CD14-positive monocyte (primary cell): ENCODE results near the gene BARHL2. TPM values are rescaled to one million over a fixed set of nuclear protein-coding genes. Genes with fewer than 3 reads are reported as not detected.

Experiments used
- DNase-seq, 3 donors: peaks; one replicate each; pipeline ENCODE4 v3.0.0-alpha.2; 2011 to 2022
- H2AFZ ChIP-seq: 2 replicates; pipeline ENCODE4 v1.6.0; 2012; ENCODE audit warnings: mild to moderate bottlenecking, low read depth, low read length, inconsistent platforms; ENCODE audit not compliant: insufficient read depth, poor library complexity, severe bottlenecking
- H3K27ac ChIP-seq, 2 donors: 1 replicate in 1 of 2; 2 replicates in 1 of 2; pipeline ENCODE4 v1.5.1; 2012 to 2013; ENCODE audit warnings: low read length in 2 of 2, control low read depth in 1 of 2, inconsistent platforms in 1 of 2, low read depth in 1 of 2, mild to moderate bottlenecking in 1 of 2
- H3K27me3 ChIP-seq, 2 donors: one replicate each; pipeline versions ENCODE4 v1.6.0 to v1.6.1; 2011 to 2013; ENCODE audit warnings: low read length in 2 of 2; ENCODE audit not compliant: control insufficient read depth in 2 of 2, insufficient read depth in 2 of 2
- H3K36me3 ChIP-seq, 2 donors: replicated peaks in 1 of 2; 1 replicate in 1 of 2; 2 replicates in 1 of 2; pipeline versions ENCODE4 v1.5.1 to v1.6.1; 2012 to 2013; ENCODE audit warnings: low read length in 2 of 2, control low read depth in 1 of 2, inconsistent platforms in 1 of 2, mild to moderate bottlenecking in 1 of 2; ENCODE audit not compliant: insufficient read depth in 2 of 2, control insufficient read depth in 1 of 2
- H3K4me1 ChIP-seq, 2 donors: 1 replicate in 1 of 2; 2 replicates in 1 of 2; pipeline versions ENCODE4 v1.5.1 to v1.6.1; 2012 to 2013; ENCODE audit warnings: low read length in 2 of 2, control low read depth in 1 of 2, inconsistent platforms in 1 of 2, mild to moderate bottlenecking in 1 of 2, moderate library complexity in 1 of 2; ENCODE audit not compliant: insufficient read depth in 2 of 2, control insufficient read depth in 1 of 2
- H3K4me2 ChIP-seq: replicated peaks from 2 replicates; pipeline ENCODE3; 2012; ENCODE audit warnings: low read length, moderate library complexity, mild to moderate bottlenecking; ENCODE audit not compliant: poor library complexity, severe bottlenecking; ENCODE audit errors: extremely low read depth
- H3K4me3 ChIP-seq, 3 experiments: fragments of 200-600 bp in 1 of 3; sonication (generic) in 1 of 3; replicated peaks in 1 of 3; 1 replicate in 2 of 3; 2 replicates in 1 of 3; pipeline ENCODE4 v1.5.1; 2011 to 2013; ENCODE audit warnings: low read length in 3 of 3, mild to moderate bottlenecking in 3 of 3, control low read depth in 2 of 3, low read depth in 2 of 3, inconsistent platforms in 1 of 3, moderate library complexity in 1 of 3
- H3K79me2 ChIP-seq: 2 replicates; pipeline ENCODE4 v1.6.0; 2012; ENCODE audit warnings: mild to moderate bottlenecking, control low read depth, inconsistent platforms, low read length, moderate library complexity; ENCODE audit not compliant: insufficient read depth
- H3K9ac ChIP-seq: 2 replicates; pipeline ENCODE4 v1.6.0; 2017; ENCODE audit warnings: low read length, mild to moderate bottlenecking; ENCODE audit not compliant: insufficient read depth, poor library complexity, severe bottlenecking
- H3K9me3 ChIP-seq, 2 donors: replicated peaks in 1 of 2; 1 replicate in 1 of 2; 2 replicates in 1 of 2; pipeline versions ENCODE4 v1.5.1 to v1.6.1; 2012 to 2013; ENCODE audit warnings: low read length in 2 of 2, control low read depth in 1 of 2; ENCODE audit not compliant: control insufficient read depth in 1 of 2, insufficient read depth in 1 of 2
- H4K20me1 ChIP-seq: 2 replicates; pipeline ENCODE4 v1.6.0; 2012; ENCODE audit warnings: mild to moderate bottlenecking, low read length, control low read depth, moderate library complexity; ENCODE audit not compliant: insufficient read depth
- H3K27ac Mint-ChIP-seq, 7 donors: one replicate each; pipeline ENCODE4 v1.8.0; 2020; ENCODE audit warnings: mild to moderate bottlenecking in 7 of 7, mixed read lengths in 7 of 7, moderate library complexity in 6 of 7, inconsistent platforms in 2 of 7
- H3K27me3 Mint-ChIP-seq, 3 donors: one replicate each; pipeline ENCODE4 v1.8.0; 2021 to 2022; ENCODE audit warnings: low read depth in 3 of 3, mild to moderate bottlenecking in 3 of 3, mixed read lengths in 3 of 3, moderate library complexity in 3 of 3, inconsistent platforms in 1 of 3
- H3K36me3 Mint-ChIP-seq, 2 donors: one replicate each; pipeline ENCODE4 v1.8.0; 2020; ENCODE audit warnings: mixed read lengths in 2 of 2, inconsistent platforms in 1 of 2, mild to moderate bottlenecking in 1 of 2
- H3K4me1 Mint-ChIP-seq: one replicate; pipeline ENCODE4 v1.8.0; 2020; ENCODE audit warnings: mild to moderate bottlenecking, mixed read lengths
- H3K4me3 Mint-ChIP-seq, 2 donors: one replicate each; pipeline ENCODE4 v1.8.0; 2020; ENCODE audit warnings: mild to moderate bottlenecking in 2 of 2, mixed read lengths in 2 of 2, moderate library complexity in 1 of 2
- H3K9me3 Mint-ChIP-seq, 7 donors: one replicate each; pipeline ENCODE4 v1.8.0; 2020 to 2022; ENCODE audit warnings: mixed read lengths in 7 of 7, mild to moderate bottlenecking in 6 of 7, moderate library complexity in 6 of 7, inconsistent platforms in 2 of 7
- CTCF ChIP-seq: fragments of 200-600 bp; IDR thresholded peaks from one replicate; pipeline ENCODE4 v1.8.0; 2022; ENCODE audit warnings: antibody characterized with exemption, mild to moderate bottlenecking
- WGBS: methylation state at CpG from one replicate; pipeline ENCODE4 v1.1.5; 2013; ENCODE audit warnings: missing lambda C conversion rate; ENCODE audit not compliant: insufficient coverage; 5-methylcytosine and 5-hydroxymethylcytosine counted together
- intact Hi-C, 2 donors: fragments of 100-400 bp; cut with micrococcal nuclease; formaldehyde crosslinking; loops; one replicate each; pipeline versions ENCODE4 v1.15.0 to v1.15.1; 2023
- polyA plus RNA-seq, 3 donors: library from polyadenylated mRNA; depleted of rRNA in 1 of 3; unstranded in 2 of 3; stranded (reverse) in 1 of 3; fragments of 300-500 nt in 2 of 3; fragments of >200 nt in 1 of 3; fragmentation: Illumina TruSeq in 2 of 3; gene quantifications; 1 replicate in 2 of 3; 2 replicates in 1 of 3; pipeline ENCODE4 v1.2.3, GENCODE V29; 2012 to 2021

BARHL2 gene
- polyA plus RNA-seq, 3 donors: not detected

- peak overlapping the region in 1 of 2 donors; percentile 85 for H3K4me3 Mint-ChIP-seq
- WGBS: 0% methylated on average over 3 of the region's 6 CpGs
- Histone ChIP-seq H3K4me1 (peaks cover 5 to 17% of the 10 kb centered on the region in 2 donors), H3K27me3 (peaks cover 96 to 100% of the 10 kb centered on the region in 2 donors), H3K79me2 (no peaks in the 10 kb centered on the region), H3K9ac (no peak overlapping the region), H3K36me3 (no peaks in the 10 kb centered on the region), H3K4me2 (no peak overlapping the region), H4K20me1 (no peaks in the 10 kb centered on the region), H2AFZ (no peak overlapping the region), H3K27ac (no peak overlapping the region), H3K4me3 (no peak overlapping the region), H3K9me3 (peaks cover 9 to 70% of the 10 kb centered on the region in 2 donors)
- no peak overlapping the region for H3K27ac Mint-ChIP-seq
- intact Hi-C loops: no loop called here
- no peak for TF ChIP-seq CTCF
- peaks cover 0 to 49% (median 41%) of the 10 kb centered on the region in 7 donors for H3K9me3 Mint-ChIP-seq
- peaks cover 0 to 17% of the 10 kb centered on the region in 2 donors for H3K36me3 Mint-ChIP-seq
- no peak for DNase-seq
- peaks cover 96 to 97% (median 96%) of the 10 kb centered on the region in 3 donors for H3K27me3 Mint-ChIP-seq
- H3K4me1 Mint-ChIP-seq: peaks cover 14% of the 10 kb centered on the region
Measured at GRCh38 chr1:90708236-90708786, 8.8 kb downstream of the BARHL2 start.

GRCh38 chr1:90707363-90707710 lies 9.8 kb downstream of the BARHL2 start:
- Histone ChIP-seq H3K4me3 (peak overlapping the region in 1 of 3 experiments; percentile 47), H3K4me1 (peaks cover 5 to 17% of the 10 kb centered on the region in 2 donors), H3K79me2 (no peaks in the 10 kb centered on the region), H4K20me1 (no peaks in the 10 kb centered on the region), H3K27ac (no peak overlapping the region), H3K27me3 (peaks cover 88 to 95% of the 10 kb centered on the region in 2 donors), H3K4me2 (peak overlapping the region; percentile 62), H2AFZ (no peak overlapping the region), H3K36me3 (no peaks in the 10 kb centered on the region), H3K9ac (no peak overlapping the region), H3K9me3 (peaks cover 9 to 63% of the 10 kb centered on the region in 2 donors)
- TF ChIP-seq CTCF: no peak
- WGBS: 0% methylated on average over 10 of the region's 21 CpGs
- intact Hi-C loops: no loop called here
- Mint-ChIP-seq H3K9me3 (peaks cover 0 to 44% (median 38%) of the 10 kb centered on the region in 7 donors), H3K27me3 (peaks cover 86 to 94% (median 89%) of the 10 kb centered on the region in 3 donors), H3K27ac (peak overlapping the region in 1 of 7 donors; percentile 13), H3K36me3 (peaks cover 0 to 12% of the 10 kb centered on the region in 2 donors), H3K4me3 (peak overlapping the region in 1 of 2 donors; percentile 85), H3K4me1 (peaks cover 14% of the 10 kb centered on the region)
- DNase-seq: no peak
